HEK293T (cell line): Measurements from ENCODE around the gene SLC43A3.

ENCODE experiments used
- ARNT ChIP-seq: fragments of 450-650 bp; IDR thresholded peaks from 2 replicates; pipeline ENCODE4 v1.6.1; 2017; ENCODE audit warnings: mild to moderate bottlenecking
- BHLHE40 ChIP-seq: fragments of 450-650 bp; IDR thresholded peaks from 2 replicates; pipeline ENCODE4 v1.6.1; 2016; ENCODE audit warnings: mild to moderate bottlenecking, moderate library complexity, borderline replicate concordance
- ELF4 ChIP-seq: fragments of 450-650 bp; IDR thresholded peaks from 2 replicates; pipeline ENCODE4 v1.6.1; 2017; ENCODE audit warnings: antibody characterized with exemption
- FOXA1 ChIP-seq: fragments of 450-650 bp; IDR thresholded peaks from 2 replicates; pipeline ENCODE4 v1.6.1; 2016; ENCODE audit warnings: mild to moderate bottlenecking
- FOXK2 ChIP-seq: fragments of 450-650 bp; IDR thresholded peaks from 2 replicates; pipeline ENCODE4 v1.6.1; 2016; ENCODE audit warnings: mild to moderate bottlenecking
- FOXM1 ChIP-seq: fragments of 450-650 bp; IDR thresholded peaks from 2 replicates; pipeline ENCODE4 v1.6.1; 2017; ENCODE audit warnings: mild to moderate bottlenecking, borderline replicate concordance
- HDGF ChIP-seq: fragments of 450-650 bp; IDR thresholded peaks from 2 replicates; pipeline ENCODE4 v1.6.1; 2017; ENCODE audit warnings: antibody characterized with exemption, borderline replicate concordance
- L3MBTL2 ChIP-seq: fragments of 450-650 bp; conservative IDR thresholded peaks from 2 replicates; pipeline ENCODE4 v1.6.1; 2016; ENCODE audit warnings: mild to moderate bottlenecking
- SP1 ChIP-seq: fragments of 450-650 bp; IDR thresholded peaks from 2 replicates; pipeline ENCODE4 v1.6.1; 2017

- no peak for TF ChIP-seq ELF4
- TF ChIP-seq SP1: no peak
- TF ChIP-seq FOXA1: no peak
- TF ChIP-seq ARNT: no peak
- no peak for TF ChIP-seq L3MBTL2
- TF ChIP-seq BHLHE40: no peak
- TF ChIP-seq FOXK2: no peak
- TF ChIP-seq HDGF: no peak
- TF ChIP-seq FOXM1: no peak
Observed at GRCh38 chr11:57405271-57405860, 21.6 kb downstream of the SLC43A3 start.
